Heart left ventricle (tissue), 16 donors: ENCODE data around the gene COL16A1. TPM values are rescaled to one million over a fixed set of nuclear protein-coding genes. Genes with fewer than 3 reads are reported as not detected.
A peak's percentile ranks its signal among the peaks of the same experiment; 100 is the strongest.

Source experiments
- ATAC-seq, 4 donors: fragments of 200-7000 bp; cut with Tn5 transposase; one replicate each; pipeline ENCODE4 v1.9.1; 2020 to 2022; ENCODE audit warnings: moderate library complexity in 4 of 4, mild to moderate bottlenecking in 3 of 4, moderate number of reproducible peaks in 1 of 4
- DNase-seq, 5 donors: peaks; one replicate each; pipeline ENCODE4 v3.0.0-alpha.2; 2020
- H3K27ac ChIP-seq, 12 donors: fragments of 200-600 bp; sonication (generic) in 4 of 12; one replicate each; pipeline versions ENCODE4 v1.5.0 to v1.8.0; 2016 to 2022; ENCODE audit warnings: mild to moderate bottlenecking in 2 of 12
- H3K27me3 ChIP-seq, 9 donors: fragments of 200-600 bp; sonication (generic) in 2 of 9; one replicate each; pipeline versions ENCODE4 v1.5.1 to v1.8.0; 2016 to 2022; ENCODE audit warnings: mild to moderate bottlenecking in 3 of 9
- H3K36me3 ChIP-seq, 9 donors: fragments of 200-600 bp; sonication (generic) in 2 of 9; one replicate each; pipeline versions ENCODE4 v1.5.0 to v1.8.0; 2018 to 2022; ENCODE audit warnings: mild to moderate bottlenecking in 2 of 9
- H3K4me1 ChIP-seq, 12 donors: fragments of 200-600 bp; sonication (generic) in 4 of 12; one replicate each; pipeline versions ENCODE4 v1.5.0 to v1.8.0; 2016 to 2022; ENCODE audit warnings: mild to moderate bottlenecking in 3 of 12
- H3K4me3 ChIP-seq, 12 donors: fragments of 200-600 bp; sonication (generic) in 4 of 12; one replicate each; pipeline versions ENCODE4 v1.5.0 to v1.8.0; 2017 to 2022; ENCODE audit warnings: mild to moderate bottlenecking in 9 of 12, moderate library complexity in 4 of 12
- H3K9me3 ChIP-seq, 12 donors: fragments of 200-600 bp; sonication (generic) in 4 of 12; one replicate each; pipeline versions ENCODE4 v1.5.0 to v1.8.0; 2016 to 2022; ENCODE audit warnings: mild to moderate bottlenecking in 1 of 12
- CTCF ChIP-seq, 12 donors: fragments of 200-600 bp; sonication (generic) in 4 of 12; IDR thresholded peaks; one replicate each; pipeline versions ENCODE4 v1.5.0 to v1.8.0; 2018 to 2022; ENCODE audit warnings: antibody characterized with exemption in 12 of 12, mild to moderate bottlenecking in 5 of 12
- POLR2A ChIP-seq, 2 donors: fragments of 450-650 bp; IDR thresholded peaks; one replicate each; pipeline ENCODE4 v1.6.1; 2017; ENCODE audit warnings: antibody characterized with exemption in 2 of 2, mild to moderate bottlenecking in 2 of 2, moderate library complexity in 2 of 2
- WGBS, 4 donors: extraction: QIAGEN DNeasy Blood & Tissue Kit in 2 of 4; methylation state at CpG; one replicate each; pipeline versions ENCODE4 v1.1.5 to v1.1.7; 2013 to 2018; 5-methylcytosine and 5-hydroxymethylcytosine counted together
- intact Hi-C, 10 donors: fragments of 100-400 bp; cut with DNase I; formaldehyde crosslinking; loops; one replicate each; pipeline versions ENCODE4 v1.11.1 to v1.14.2; 2022
- polyA plus RNA-seq, 2 donors: library from polyadenylated mRNA; stranded (reverse); fragments of 200-250 nt; gene quantifications; one replicate each; pipeline ENCODE4 v1.2.3, GENCODE V29; 2013
- total RNA-seq, 9 donors: library from RNA; depleted of rRNA in 2 of 9; stranded (reverse); fragments of >200 nt in 2 of 9; fragmentation: NEBNext Ultra II Directional in 3 of 9; extraction: Animal tissue kit (Norgen Biotek cat#: 25700) in 3 of 9; gene quantifications; one replicate each; pipeline versions ENCODE4 v1.1.0 to v1.2.4, GENCODE V29; 2016 to 2023
- donor health status: ischemic (EF 13 %, LVEDD 7.1; RV severe dilation, severe dysfunction).
- donor health status: healthy with polysubstance abuse.
- donor health status: DM: no; HTN: yes; CAD: no.
- donor health status: DM: no; HTN: no; CAD: no.
- donor health status: ischemic (EF 25% LVEDD 6.9; RV normal size, moderate dysfunction).
- donor health status: ischemic (EF 25% LVEDD 5.7; RV mildly dilated, moderate dysfunction).
- donor health status: healthy.
- donor health status: DM: yes; HTN: yes; CAD: no.
- donor health status: ischemic (EF 35%, LVEDD 5.7; RV mildly dilated, moderate dysfunction).
- donor health status: nonischemic (EF 11% LVEDD 7.7; RV severe dilation, severe dysfunction).
- donor health status: DM: yes; HTN: yes; CAD: no.
- donor health status: PGD.
- donor health status: ischemic (EF 29% LVEDD 5.4; RV normal size, mild dysfunction).
- donor health status: nonischemic (EF 23%, LVEDD 6.1; RV moderate dilation, normal function).

Gene COL16A1
- total and polyA plus RNA-seq, 11 donors = 7.5 to 24.1 (median 13.1) TPM

- 40 to 48% (median 45%) methylated on average over 7 of the region's 7 CpGs for WGBS, 4 donors
- peak; percentile 61 to 80 (median 74) for ATAC-seq
- intact Hi-C loops = no loop called here
- Histone ChIP-seq H3K4me3 (peak overlapping the region in 2 of 12 donors; percentile 19 to 21), H3K9me3 (no peaks in the 10 kb centered on the region), H3K4me1 (peaks cover 0 to 63% (median 31%) of the 10 kb centered on the region in 12 donors), H3K27me3 (peaks cover 0 to under 1% (median 0%) of the 10 kb centered on the region in 9 donors), H3K27ac (peak overlapping the region in 8 of 12 donors; percentile 28 to 82 (median 53)), H3K36me3 (peaks cover 0 to 9% (median 0%) of the 10 kb centered on the region in 9 donors)
- TF ChIP-seq CTCF (IDR thresholded peaks at IDR 0.05) (no peak), POLR2A (IDR thresholded peaks at IDR 0.05) (no peak)
- DNase-seq = peak in 4 of 5 donors; percentile 36 to 71 (median 53)
Measured at GRCh38 chr1:31675161-31675560, 28.7 kb downstream of the COL16A1 start.

GRCh38 chr1:31674626-31675025, 29.2 kb downstream of the COL16A1 start:
- H3K4me3 ChIP-seq = peak overlapping the region in 2 of 12 donors; percentile 19 to 21
- ATAC-seq = no peak

DNA sequence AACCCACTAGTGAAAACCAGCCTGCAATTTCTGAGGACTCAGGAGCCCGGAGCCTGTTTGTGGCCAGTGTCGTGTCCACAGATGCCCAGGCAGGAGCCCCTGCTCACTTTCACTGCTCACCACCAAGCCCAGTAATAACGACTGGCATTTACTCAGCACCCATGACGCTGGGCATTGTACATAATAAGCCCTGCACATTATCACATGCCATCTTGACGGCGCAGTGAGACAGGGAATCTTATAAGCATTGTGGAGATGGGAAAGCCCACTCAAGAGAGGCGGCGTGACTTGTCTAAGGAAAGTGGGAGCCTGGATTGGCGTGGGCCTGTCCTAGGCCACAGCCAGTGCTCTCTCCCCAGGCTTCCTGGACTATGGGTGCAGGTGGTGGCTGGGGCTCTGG, 30.4 kb downstream of the COL16A1 start:
- no peak overlapping the region for H3K4me3 ChIP-seq
- intact Hi-C loops = loop anchor here in 3 of 10 donors (5.0 kb wide), 2 partner anchors 39 to 44 kb away; no protein-coding TSS in a partner anchor
- ATAC-seq (no peak), DNase-seq (no peak)
- no peaks in the 10 kb centered on the region for H3K9me3 ChIP-seq
- peak overlapping the region in 9 of 12 donors; percentile 10 to 82 (median 58) for H3K27ac ChIP-seq
- H3K4me1 ChIP-seq = peaks cover 0 to 80% (median 43%) of the 10 kb centered on the region in 12 donors
- no peak for TF ChIP-seq POLR2A (IDR thresholded peaks at IDR 0.05)
- no peak for TF ChIP-seq CTCF (IDR thresholded peaks at IDR 0.05)
- H3K36me3 ChIP-seq = no peaks in the 10 kb centered on the region
- H3K27me3 ChIP-seq = peaks cover 0 to 4% (median 0%) of the 10 kb centered on the region in 9 donors
- WGBS, 4 donors = 80 to 91% (median 85%) methylated on average over 9 of the region's 9 CpGs

More at GRCh38 chr1:31674626-31675025, 29.2 kb downstream of the COL16A1 start:
- Histone ChIP-seq H3K9me3 (no peaks in the 10 kb centered on the region), H3K4me1 (peaks cover 0 to 68% (median 37%) of the 10 kb centered on the region in 12 donors), H3K36me3 (peaks cover 0 to 8% (median 0%) of the 10 kb centered on the region in 9 donors), H3K27ac (peak overlapping the region in 8 of 12 donors; percentile 28 to 82 (median 53)), H3K27me3 (peaks cover 0 to 4% (median 0%) of the 10 kb centered on the region in 9 donors)
- no peak for TF ChIP-seq POLR2A (IDR thresholded peaks at IDR 0.05)
- TF ChIP-seq CTCF (IDR thresholded peaks at IDR 0.05) = no peak
- intact Hi-C loops = loop anchor here in 3 of 10 donors (5.0 kb wide), 2 partner anchors 38 to 43 kb away; no protein-coding TSS in a partner anchor
- DNase-seq = no peak
- 69 to 75% (median 71%) methylated on average over 7 to 8 of the region's 8 CpGs for WGBS, 4 donors

- ATAC-seq (peak in 3 of 4 donors; percentile 5 to 27 (median 25)), DNase-seq (peak in 4 of 5 donors; percentile 35 to 67 (median 55))
- WGBS, 4 donors = 18 to 22% (median 20%) methylated on average over 10 to 13 of the region's 13 CpGs
- Histone ChIP-seq H3K4me1 (peaks cover 0 to 84% (median 43%) of the 10 kb centered on the region in 12 donors), H3K9me3 (no peaks in the 10 kb centered on the region), H3K27me3 (peaks cover 0 to 4% (median 0%) of the 10 kb centered on the region in 9 donors), H3K36me3 (no peaks in the 10 kb centered on the region), H3K27ac (peak overlapping the region in 9 of 12 donors; percentile 10 to 82 (median 58)), H3K4me3 (no peak overlapping the region)
- TF ChIP-seq CTCF (IDR thresholded peaks at IDR 0.05) = no peak
- TF ChIP-seq POLR2A (IDR thresholded peaks at IDR 0.05) = no peak
- intact Hi-C loops = loop anchor here in 3 of 10 donors (5.0 kb wide), 2 partner anchors 39 to 44 kb away; no protein-coding TSS in a partner anchor
Measured at GRCh38 chr1:31672986-31673385, 30.8 kb downstream of the COL16A1 start.
